Hindlimb muscle (tissue), 1 donor: ENCODE results near the gene SLC49A3. TPM values are rescaled to one million over a fixed set of nuclear protein-coding genes. Genes with fewer than 3 reads are reported as not detected.

Experiments used
- polyA plus RNA-seq: library from polyadenylated mRNA; unstranded; fragments of 120-200 nt; gene quantifications from one replicate; pipeline ENCODE4 v1.2.1, GENCODE V29; 2013; ENCODE audit not compliant: insufficient read length

SLC49A3 gene
- polyA plus RNA-seq, 1 donor, result 19.1 TPM

Other genes starting within 250 kb of the SLC49A3 start
- gene ZNF721, start 190.0 kb downstream of the SLC49A3 start, polyA plus RNA-seq, result 18.8 TPM
- 38.3 TPM for gene PIGG, start 189.9 kb downstream of the SLC49A3 start, polyA plus RNA-seq
- gene TMEM271, start 112.9 kb downstream of the SLC49A3 start, polyA plus RNA-seq, result not detected
- gene PDE6B, start 63.6 kb downstream of the SLC49A3 start, polyA plus RNA-seq, result 17.0 TPM
- gene ATP5ME, start 14.9 kb downstream of the SLC49A3 start, polyA plus RNA-seq, result 251 TPM
- 1,006 TPM for gene MYL5, start 14.6 kb downstream of the SLC49A3 start, polyA plus RNA-seq
- 50.5 TPM for gene PCGF3, start 16.7 kb upstream of the SLC49A3 start, polyA plus RNA-seq
- 0.28 TPM for gene CPLX1, start 137.0 kb upstream of the SLC49A3 start, polyA plus RNA-seq
- 43.2 TPM for gene GAK, start 243.2 kb upstream of the SLC49A3 start, polyA plus RNA-seq
- 22.1 TPM for gene TMEM175, start 243.3 kb upstream of the SLC49A3 start, polyA plus RNA-seq